Aorta (tissue), 5 donors: Measurements from ENCODE around the gene PIK3CG. TPM values are rescaled to one million over a fixed set of nuclear protein-coding genes. Genes with fewer than 3 reads are reported as not detected.

ENCODE experiments used
- ATAC-seq: fragments of 200-7000 bp; cut with Tn5 transposase; one replicate; pipeline ENCODE4 v1.9.1; 2022; ENCODE audit warnings: moderate library complexity; ENCODE audit not compliant: low FRiP score
- DNase-seq, 2 donors: peaks; one replicate each; pipeline ENCODE4 v3.0.0-alpha.2; 2020
- H3K27ac ChIP-seq, 2 donors: one replicate each; pipeline ENCODE4 v1.5.1; 2013; ENCODE audit warnings: low read length in 2 of 2, mild to moderate bottlenecking in 2 of 2, moderate library complexity in 2 of 2, control low read depth in 1 of 2, inconsistent platforms in 1 of 2, low read depth in 1 of 2
- H3K27me3 ChIP-seq, 2 donors: one replicate each; pipeline ENCODE4 v1.6.1; 2013; ENCODE audit warnings: control low read depth in 1 of 2, low read length in 1 of 2, mild to moderate bottlenecking in 1 of 2, moderate library complexity in 1 of 2; ENCODE audit not compliant: insufficient read depth in 2 of 2, control insufficient read depth in 1 of 2
- H3K36me3 ChIP-seq, 2 donors: one replicate each; pipeline ENCODE4 v1.6.1; 2013; ENCODE audit warnings: control low read depth in 1 of 2, low read length in 1 of 2, mild to moderate bottlenecking in 1 of 2; ENCODE audit not compliant: insufficient read depth in 2 of 2, control insufficient read depth in 1 of 2
- H3K4me1 ChIP-seq, 2 donors: one replicate each; pipeline ENCODE4 v1.6.1; 2013; ENCODE audit warnings: low read length in 2 of 2, control low read depth in 1 of 2, mild to moderate bottlenecking in 1 of 2, moderate library complexity in 1 of 2; ENCODE audit not compliant: insufficient read depth in 2 of 2, control insufficient read depth in 1 of 2
- H3K4me3 ChIP-seq, 2 donors: one replicate each; pipeline ENCODE4 v1.5.1; 2013; ENCODE audit warnings: low read length in 2 of 2, control low read depth in 1 of 2, mild to moderate bottlenecking in 1 of 2
- H3K9me3 ChIP-seq: one replicate; pipeline ENCODE4 v1.6.1; 2013; ENCODE audit warnings: mild to moderate bottlenecking, low read length; ENCODE audit not compliant: control insufficient read depth
- WGBS, 2 donors: extraction: QIAGEN DNeasy Blood & Tissue Kit; methylation state at CpG; one replicate each; pipeline ENCODE4 v1.1.7; 2013; 5-methylcytosine and 5-hydroxymethylcytosine counted together
- intact Hi-C, 2 donors: fragments of 100-400 bp; cut with DNase I; formaldehyde crosslinking; loops; one replicate each; pipeline versions ENCODE4 v1.14.2 to v1.15.0; 2022
- polyA plus RNA-seq, 2 donors: library from polyadenylated mRNA; stranded (reverse); fragments of 200-250 nt; gene quantifications; one replicate each; pipeline ENCODE4 v1.2.3, GENCODE V29; 2013
- total RNA-seq, 2 donors: library from RNA; stranded (reverse); fragmentation: NEBNext Ultra II Directional; extraction: Animal tissue kit (Norgen Biotek cat#: 25700); gene quantifications; one replicate each; pipeline ENCODE4 v1.2.1, GENCODE V29; 2021
- donor health status: healthy with polysubstance abuse.
- donor health status: Bipolar disorder and iron deficiency.
- donor health status: DM: no; HTN: no; CAD: no.
- donor health status: DM: no; HTN: no; CAD: no.
- donor health status: DM: yes; HTN: yes; CAD: no.

Gene PIK3CG
- total and polyA plus RNA-seq, 4 donors: 0.23 to 11.8 (median 3.7) TPM

DNA sequence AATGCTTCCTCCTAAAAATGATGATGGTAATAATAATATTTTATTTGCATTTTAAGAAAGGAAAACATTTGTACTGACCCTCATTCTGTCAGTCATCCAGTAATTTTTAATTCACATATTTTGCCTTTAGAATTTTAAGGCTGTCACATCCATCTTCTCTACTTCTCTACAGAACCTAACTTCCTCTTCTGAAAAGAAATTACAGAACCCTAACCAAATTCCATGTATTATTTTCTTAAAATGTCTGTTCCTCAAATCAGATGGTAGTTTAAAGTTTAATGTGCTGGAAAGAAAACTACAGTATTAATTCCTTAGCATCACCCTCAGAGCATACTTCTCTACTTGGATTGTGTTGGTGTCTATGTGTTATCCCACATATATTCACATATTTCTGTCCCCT is 9.0 kb downstream of the PIK3CG start:
- H3K27me3 ChIP-seq: no peaks in the 10 kb centered on the region
- no peak for DNase-seq
- no peaks in the 10 kb centered on the region for H3K36me3 ChIP-seq
- H3K9me3 ChIP-seq: no peaks in the 10 kb centered on the region
- intact Hi-C loops: no loop called here
- no peak for ATAC-seq
- H3K27ac ChIP-seq: no peak overlapping the region
- no peak overlapping the region for H3K4me3 ChIP-seq
- no peaks in the 10 kb centered on the region for H3K4me1 ChIP-seq

DNA sequence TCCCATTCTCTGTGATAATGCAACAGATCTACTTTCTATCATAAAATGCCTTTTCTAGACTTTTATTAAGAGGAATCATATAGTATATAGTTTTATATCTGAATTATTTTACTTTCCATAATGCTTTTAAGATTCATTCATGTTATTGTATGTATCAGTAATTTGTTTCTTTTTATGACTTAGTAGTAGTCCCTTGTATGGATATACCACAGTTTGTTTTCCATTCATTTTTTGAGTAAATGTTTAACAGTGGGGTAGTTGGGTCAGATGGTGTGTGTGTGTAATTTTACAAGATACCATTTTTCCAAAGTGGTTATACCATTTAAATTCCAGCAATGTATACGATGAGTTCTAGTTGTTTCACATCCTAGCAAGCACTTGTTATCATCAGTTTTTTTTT is 10.4 kb downstream of the PIK3CG start:
- Histone ChIP-seq H3K9me3 (no peaks in the 10 kb centered on the region), H3K4me1 (no peaks in the 10 kb centered on the region), H3K27me3 (no peaks in the 10 kb centered on the region), H3K27ac (no peak overlapping the region), H3K4me3 (no peak overlapping the region), H3K36me3 (no peaks in the 10 kb centered on the region)
- 96 to 98% methylated on average over 1 of the region's 1 CpG for WGBS, 2 donors
- ATAC-seq: no peak
- intact Hi-C loops: no loop called here
- DNase-seq: no peak

DNA sequence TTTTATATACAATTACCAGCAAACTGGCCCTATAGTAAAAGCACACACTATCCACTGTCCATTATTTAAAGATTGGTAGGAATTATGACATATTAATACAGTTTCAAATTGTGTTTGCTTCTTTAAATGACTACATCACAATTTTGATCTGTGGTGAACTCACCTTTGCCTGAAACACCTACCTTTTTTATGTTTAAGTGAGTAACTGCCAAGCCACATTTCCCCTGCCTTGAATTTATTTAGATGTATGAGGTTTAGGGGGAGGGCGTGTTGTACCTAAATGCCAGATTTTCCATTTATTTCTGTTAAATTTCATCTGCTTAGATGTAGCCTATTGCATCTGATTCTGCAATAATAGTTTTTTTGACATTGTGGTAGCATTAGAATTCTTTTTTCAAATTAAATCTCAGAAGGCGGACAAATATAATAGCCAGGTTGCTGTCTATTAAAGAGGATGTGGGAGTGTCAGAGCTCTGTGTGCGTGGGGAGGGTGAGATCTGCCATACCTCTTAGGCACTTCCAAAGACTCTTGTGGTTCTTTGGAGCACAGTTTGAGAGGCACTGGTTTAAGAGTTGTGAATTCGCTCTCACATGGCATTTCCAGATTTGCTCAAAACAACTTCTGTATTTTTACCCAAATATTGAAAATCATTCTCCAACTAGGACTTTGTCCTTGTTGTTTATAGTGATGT is 13.8 kb downstream of the PIK3CG start:
- H3K27me3 ChIP-seq: no peaks in the 10 kb centered on the region
- 85 to 92% methylated on average over 4 of the region's 4 CpGs for WGBS, 2 donors
- no peak for DNase-seq
- intact Hi-C loops: no loop called here
- no peak overlapping the region for H3K4me3 ChIP-seq
- H3K27ac ChIP-seq: no peak overlapping the region
- H3K4me1 ChIP-seq: no peaks in the 10 kb centered on the region
- H3K36me3 ChIP-seq: no peaks in the 10 kb centered on the region
- no peaks in the 10 kb centered on the region for H3K9me3 ChIP-seq
- no peak for ATAC-seq

DNA sequence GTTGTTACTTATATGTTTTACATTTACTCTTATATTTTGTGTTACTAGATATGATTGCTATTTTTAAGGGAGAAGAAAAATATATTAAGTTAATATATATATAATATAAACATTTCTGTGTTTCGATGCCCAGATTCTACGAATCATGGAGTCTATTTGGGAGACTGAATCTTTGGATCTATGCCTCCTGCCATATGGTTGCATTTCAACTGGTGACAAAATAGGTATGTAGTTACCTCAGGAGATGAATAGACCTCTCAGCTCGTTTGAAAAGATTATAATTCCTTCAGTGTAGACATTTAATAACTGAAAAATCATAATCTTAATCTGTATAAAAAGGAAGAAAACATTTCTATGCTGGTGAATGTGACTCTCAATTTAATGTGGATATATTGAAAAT is 16.9 kb downstream of the PIK3CG start:
- WGBS, 2 donors: 32 to 33% methylated on average over 3 of the region's 3 CpGs
- Histone ChIP-seq H3K9me3 (no peaks in the 10 kb centered on the region), H3K4me1 (no peaks in the 10 kb centered on the region), H3K27me3 (no peaks in the 10 kb centered on the region), H3K36me3 (no peaks in the 10 kb centered on the region), H3K4me3 (no peak overlapping the region), H3K27ac (no peak overlapping the region)
- ATAC-seq (no peak), DNase-seq (no peak)
- intact Hi-C loops: no loop called here

DNA sequence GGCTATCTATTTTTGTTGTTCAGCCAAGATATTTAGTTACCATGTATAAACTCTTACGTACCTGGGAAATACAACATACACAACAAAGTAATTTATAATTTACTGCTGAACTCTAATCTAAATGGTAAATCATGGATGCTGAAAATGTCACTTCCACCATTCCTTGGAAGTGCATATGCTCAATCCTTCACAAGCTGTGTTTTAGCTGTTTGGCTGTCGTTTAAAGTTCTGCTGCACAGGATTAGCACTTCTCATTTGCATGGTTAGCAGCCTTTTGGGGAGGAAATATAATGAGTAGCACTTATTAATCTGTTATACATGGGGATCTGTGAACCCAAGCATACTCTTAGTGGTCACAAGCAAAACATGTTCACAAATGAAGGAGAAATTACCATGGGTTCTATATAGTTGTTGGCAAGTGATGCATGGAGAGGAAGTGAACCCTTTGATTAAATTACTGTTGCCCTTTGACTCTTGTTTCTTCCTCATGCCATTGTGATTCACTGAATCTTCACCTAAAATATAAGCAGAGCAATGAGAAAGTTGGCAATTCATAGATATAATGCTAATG is 18.5 kb downstream of the PIK3CG start:
- intact Hi-C loops: no loop called here
- 54 to 57% methylated on average over 2 of the region's 2 CpGs for WGBS, 2 donors
- no peaks in the 10 kb centered on the region for H3K4me1 ChIP-seq
- H3K36me3 ChIP-seq: no peaks in the 10 kb centered on the region
- H3K4me3 ChIP-seq: no peak overlapping the region
- no peak overlapping the region for H3K27ac ChIP-seq
- ATAC-seq: no peak
- no peaks in the 10 kb centered on the region for H3K9me3 ChIP-seq
- no peak for DNase-seq
- no peaks in the 10 kb centered on the region for H3K27me3 ChIP-seq

DNA sequence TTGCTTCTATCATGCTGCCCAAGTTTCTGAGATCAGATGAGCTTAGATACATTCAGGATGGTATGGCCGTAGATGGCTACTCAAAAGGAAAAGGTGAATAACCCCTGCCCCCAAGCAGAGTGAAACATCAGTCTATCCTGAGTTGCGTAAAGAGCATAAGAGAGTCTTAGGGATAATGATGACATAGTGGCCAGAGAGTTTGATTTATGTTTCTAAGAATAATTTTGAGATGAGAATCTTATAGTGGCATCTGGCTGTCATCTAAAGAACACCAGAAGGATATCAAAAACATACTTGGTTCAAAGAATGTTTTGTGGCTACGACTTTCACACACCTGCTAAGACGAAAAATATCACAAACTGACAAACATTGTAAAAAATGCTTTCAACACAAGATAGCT is 20.6 kb downstream of the PIK3CG start:
- no peak for ATAC-seq
- no peak for DNase-seq
- 79 to 90% methylated on average over 4 of the region's 4 CpGs for WGBS, 2 donors
- no peaks in the 10 kb centered on the region for H3K27me3 ChIP-seq
- intact Hi-C loops: no loop called here
- H3K27ac ChIP-seq: no peak overlapping the region
- no peaks in the 10 kb centered on the region for H3K4me1 ChIP-seq
- H3K36me3 ChIP-seq: no peaks in the 10 kb centered on the region
- H3K4me3 ChIP-seq: no peak overlapping the region
- H3K9me3 ChIP-seq: no peaks in the 10 kb centered on the region

DNA sequence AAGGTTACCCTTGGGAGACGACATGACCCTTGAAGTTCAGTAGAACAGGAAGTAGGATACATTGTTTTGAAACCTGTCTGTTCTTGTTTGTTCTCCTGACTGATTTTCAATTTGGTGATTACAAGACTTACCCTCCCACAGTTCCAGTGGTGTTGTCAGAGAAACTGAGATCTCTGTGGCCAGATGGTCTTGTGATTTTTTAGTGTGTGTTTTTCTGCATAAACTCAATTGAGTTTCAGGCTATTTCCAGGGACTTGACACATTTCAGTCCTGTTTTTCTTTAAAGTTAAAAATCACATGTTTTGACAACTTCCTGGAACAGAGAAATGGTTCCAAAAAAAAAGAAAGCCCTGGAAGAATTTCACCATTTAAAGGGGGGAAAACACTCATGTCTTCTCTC is 22.3 kb downstream of the PIK3CG start:
- WGBS, 2 donors: 12 to 14% methylated on average over 1 of the region's 1 CpG
- Histone ChIP-seq H3K4me1 (no peaks in the 10 kb centered on the region), H3K36me3 (no peaks in the 10 kb centered on the region), H3K9me3 (peaks cover 1% of the 10 kb centered on the region), H3K4me3 (no peak overlapping the region), H3K27me3 (no peaks in the 10 kb centered on the region), H3K27ac (no peak overlapping the region)
- intact Hi-C loops: no loop called here
- DNase-seq (no peak), ATAC-seq (no peak)

DNA sequence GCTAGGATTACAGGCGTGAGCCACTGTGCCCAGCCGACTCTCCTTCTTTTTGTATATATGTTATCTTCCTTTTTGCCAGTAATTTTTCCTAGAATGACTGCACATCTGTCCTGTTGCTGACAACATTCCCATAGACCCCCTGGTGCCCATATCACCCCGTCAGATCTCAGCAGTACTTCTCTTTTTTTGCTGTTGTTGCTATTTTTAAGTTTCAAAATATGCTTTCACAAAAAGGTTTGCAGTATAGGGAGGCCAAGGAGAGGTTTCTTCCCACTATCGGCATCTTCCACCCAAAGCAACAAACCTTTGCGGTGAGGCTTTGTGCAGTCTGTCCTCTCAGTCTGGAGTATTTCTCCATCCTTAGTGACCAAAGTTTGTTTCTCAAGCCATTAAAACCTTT is 23.1 kb downstream of the PIK3CG start:
- intact Hi-C loops: no loop called here
- no peaks in the 10 kb centered on the region for H3K27me3 ChIP-seq
- H3K36me3 ChIP-seq: no peaks in the 10 kb centered on the region
- H3K4me3 ChIP-seq: no peak overlapping the region
- H3K9me3 ChIP-seq: peaks cover 1% of the 10 kb centered on the region
- H3K4me1 ChIP-seq: no peaks in the 10 kb centered on the region
- H3K27ac ChIP-seq: no peak overlapping the region
- no peak for ATAC-seq
- WGBS, 2 donors: 57 to 66% methylated on average over 5 of the region's 5 CpGs
- no peak for DNase-seq

DNA sequence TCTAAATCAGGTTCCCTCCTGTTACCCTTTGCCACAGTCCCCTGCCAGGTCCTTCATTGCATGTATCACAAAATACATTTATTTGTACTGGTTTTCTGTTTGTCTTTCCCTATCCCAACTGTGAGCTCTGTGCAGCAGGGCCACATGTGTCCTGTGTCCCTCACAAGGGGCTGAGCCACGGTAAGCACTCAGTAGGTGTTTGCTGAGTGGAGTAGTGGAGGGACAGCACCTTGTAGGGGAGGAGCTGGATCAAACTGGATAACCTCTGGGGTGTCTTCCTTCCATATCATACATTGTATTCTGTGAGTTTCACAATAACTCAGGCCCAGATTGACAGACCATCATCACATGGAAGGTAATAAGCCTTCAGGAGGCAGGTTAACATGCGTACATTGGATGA is 25.9 kb downstream of the PIK3CG start:
- intact Hi-C loops: no loop called here
- Histone ChIP-seq H3K36me3 (no peaks in the 10 kb centered on the region), H3K27ac (no peak overlapping the region), H3K4me3 (no peak overlapping the region), H3K27me3 (no peaks in the 10 kb centered on the region), H3K9me3 (peaks cover 1% of the 10 kb centered on the region), H3K4me1 (no peaks in the 10 kb centered on the region)
- DNase-seq: no peak
- no peak for ATAC-seq
- 88 to 97% methylated on average over 2 of the region's 2 CpGs for WGBS, 2 donors
